GM23338 (cell line): ENCODE data around the gene MIA. TPM values are rescaled to one million over a fixed set of nuclear protein-coding genes. Genes with fewer than 3 reads are reported as not detected.

Experiments used
- ATAC-seq: fragments of 200-7000 bp; cut with Tn5 transposase; 3 replicates; pipeline ENCODE4 v1.9.1; 2020
- DNase-seq: peaks from one replicate; pipeline ENCODE4 v3.0.0-alpha.2; 2015; ENCODE audit warnings: low spot score
- H2AFZ ChIP-seq: fragments of 200-600 bp; sonication (generic); 2 replicates; pipeline ENCODE4 v1.8.0; 2016; ENCODE audit warnings: antibody characterized with exemption, mild to moderate bottlenecking, moderate library complexity
- H3F3A ChIP-seq: fragments of 200-600 bp; sonication (generic); replicated peaks from 2 replicates; pipeline ENCODE4 v1.8.0; 2017; ENCODE audit warnings: antibody characterized with exemption, mixed run types, low read depth
- H3K27ac ChIP-seq: fragments of 200-600 bp; sonication (generic); 2 replicates; pipeline ENCODE4 v1.6.1; 2016; ENCODE audit warnings: low read depth
- H3K27me3 ChIP-seq: fragments of 200-600 bp; sonication (generic); 2 replicates; pipeline ENCODE4 v1.8.0; 2016; ENCODE audit warnings: mild to moderate bottlenecking, mixed run types, moderate library complexity; ENCODE audit not compliant: insufficient read depth
- H3K36me3 ChIP-seq: fragments of 200-600 bp; sonication (generic); 2 replicates; pipeline ENCODE4 v1.8.0; 2016; ENCODE audit warnings: mild to moderate bottlenecking; ENCODE audit not compliant: insufficient read depth
- H3K4me1 ChIP-seq: fragments of 200-600 bp; sonication (generic); 2 replicates; pipeline ENCODE4 v1.8.0; 2016; ENCODE audit warnings: mild to moderate bottlenecking, moderate library complexity; ENCODE audit not compliant: insufficient read depth
- H3K4me2 ChIP-seq: fragments of 200-600 bp; sonication (generic); 2 replicates; pipeline ENCODE4 v1.7.1; 2017; ENCODE audit warnings: mixed run types
- H3K4me3 ChIP-seq: fragments of 200-600 bp; sonication (generic); 2 replicates; pipeline ENCODE4 v1.6.1; 2016; ENCODE audit warnings: mixed run types
- H3K79me2 ChIP-seq: fragments of 200-600 bp; sonication (generic); replicated peaks from 2 replicates; pipeline ENCODE4 v1.8.0; 2017; ENCODE audit warnings: mild to moderate bottlenecking; ENCODE audit not compliant: insufficient read depth
- H3K9me2 ChIP-seq: fragments of 200-600 bp; sonication (generic); 2 replicates; pipeline ENCODE4 v1.8.0; 2017; ENCODE audit not compliant: insufficient read depth
- H4K20me1 ChIP-seq: fragments of 200-600 bp; sonication (generic); replicated peaks from 2 replicates; pipeline ENCODE4 v1.8.0; 2017; ENCODE audit warnings: mild to moderate bottlenecking; ENCODE audit not compliant: insufficient read depth
- H3K27ac Mint-ChIP-seq: 2 replicates; pipeline ENCODE4 v1.8.0; 2020; ENCODE audit warnings: inconsistent platforms, mild to moderate bottlenecking, moderate library complexity, mixed read lengths
- H3K27me3 Mint-ChIP-seq: 3 replicates; pipeline ENCODE4 v1.8.0; 2022; ENCODE audit warnings: low read depth, mild to moderate bottlenecking, moderate library complexity, mixed read lengths, inconsistent platforms; ENCODE audit not compliant: insufficient read depth, poor library complexity
- H3K36me3 Mint-ChIP-seq: 3 replicates; pipeline ENCODE4 v1.8.0; 2021; ENCODE audit warnings: low read depth, mild to moderate bottlenecking, inconsistent platforms, moderate library complexity, mixed read lengths
- H3K4me1 Mint-ChIP-seq: 3 replicates; pipeline ENCODE4 v1.8.0; 2020; ENCODE audit warnings: mild to moderate bottlenecking, inconsistent platforms, mixed read lengths
- H3K4me3 Mint-ChIP-seq: 3 replicates; pipeline ENCODE4 v1.8.0; 2021; ENCODE audit warnings: moderate library complexity, mild to moderate bottlenecking, inconsistent platforms, mixed read lengths
- H3K9me3 Mint-ChIP-seq: 3 replicates; pipeline ENCODE4 v1.8.0; 2020; ENCODE audit warnings: moderate library complexity, mild to moderate bottlenecking, inconsistent platforms, mixed read lengths
- EZH2 ChIP-seq: fragments of 200-600 bp; sonication (generic); IDR thresholded peaks from one replicate; pipeline ENCODE4 v1.8.0; 2017; ENCODE audit warnings: antibody characterized with exemption, mild to moderate bottlenecking, low read depth; ENCODE audit not compliant: unreplicated experiment
- STAT1 ChIP-seq: IDR thresholded peaks from one replicate; pipeline ENCODE4 v1.6.1; 2016; ENCODE audit warnings: antibody characterized with exemption; ENCODE audit not compliant: unreplicated experiment
- polyA plus RNA-seq: library from polyadenylated mRNA; unstranded; fragments of >200 nt; fragmentation: Nextera tagmentation; extraction: Ambion mirVana; gene quantifications from 2 replicates; pipeline ENCODE4 v1.2.1, GENCODE V29; 2016
- total RNA-seq: library from RNA; depleted of rRNA; stranded (reverse); fragments of >200 nt; shearing (Covaris generic); gene quantifications from 2 replicates; pipeline ENCODE4 v1.2.3, GENCODE V29; 2014
- TF ChIP-seq, protein P1 (sequence below): IDR thresholded peaks from 2 replicates; pipeline ENCODE4 v1.6.1; 2016; ENCODE audit warnings: antibody characterized with exemption
- TF ChIP-seq, protein P2 (sequence below), 2 experiments: fragments of 200-600 bp in 1 of 2; sonication (generic) in 1 of 2; conservative IDR thresholded peaks; 2 replicates each; pipeline versions ENCODE4 v1.5.1 to v1.6.1; 2016 to 2017; ENCODE audit warnings: antibody characterized with exemption in 2 of 2, low read depth in 2 of 2, mild to moderate bottlenecking in 2 of 2, moderate library complexity in 1 of 2

Gene MIA
- total and polyA plus RNA-seq, 2 experiments from 2014 or later = not detected

DNA sequence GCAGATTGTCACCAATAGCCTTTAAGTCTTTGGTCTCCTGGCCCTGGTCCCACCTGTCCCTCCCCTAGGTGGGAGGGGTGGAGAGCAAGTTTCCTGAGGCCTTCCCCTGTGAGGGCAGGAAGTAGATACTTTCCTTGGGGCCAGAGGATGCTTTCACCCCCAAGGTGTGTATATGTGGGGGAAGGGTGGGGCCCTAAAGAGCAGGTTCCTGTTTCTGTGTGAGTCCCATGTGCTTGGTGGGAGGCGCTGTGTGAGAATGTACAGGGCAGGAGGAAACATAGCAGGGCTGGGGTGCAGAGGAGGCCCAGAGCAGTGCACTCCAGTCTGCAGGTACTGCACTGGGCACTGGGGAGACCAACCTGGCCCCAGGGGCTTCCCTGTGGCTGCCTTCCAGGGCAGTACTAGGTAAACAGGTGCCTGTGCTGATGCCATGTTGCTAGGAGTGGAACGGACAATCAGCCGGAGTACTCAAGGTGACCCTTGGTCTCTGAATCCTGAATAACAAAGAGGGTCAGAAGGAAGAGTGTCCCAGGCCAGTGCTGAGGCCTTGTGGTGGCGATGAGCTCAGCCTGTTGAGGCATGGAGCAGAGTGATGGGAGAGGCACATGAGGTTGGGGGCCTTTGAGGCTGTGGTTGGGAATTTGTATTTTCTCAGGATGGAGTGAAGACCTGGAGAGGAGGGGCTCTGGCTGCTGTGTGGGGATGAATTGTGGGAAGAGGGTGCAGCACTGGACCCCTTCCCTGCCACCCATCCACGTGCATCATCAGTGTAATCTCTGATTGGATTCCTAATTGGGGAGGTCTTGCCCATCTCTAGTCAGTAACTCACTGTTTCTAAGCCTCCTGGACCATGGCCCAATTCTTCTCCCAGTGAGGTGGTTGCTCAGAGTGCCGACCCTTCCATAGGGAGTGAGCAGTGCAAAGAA is 28.8 kb downstream of the MIA start:
- TF ChIP-seq, protein P1, sequence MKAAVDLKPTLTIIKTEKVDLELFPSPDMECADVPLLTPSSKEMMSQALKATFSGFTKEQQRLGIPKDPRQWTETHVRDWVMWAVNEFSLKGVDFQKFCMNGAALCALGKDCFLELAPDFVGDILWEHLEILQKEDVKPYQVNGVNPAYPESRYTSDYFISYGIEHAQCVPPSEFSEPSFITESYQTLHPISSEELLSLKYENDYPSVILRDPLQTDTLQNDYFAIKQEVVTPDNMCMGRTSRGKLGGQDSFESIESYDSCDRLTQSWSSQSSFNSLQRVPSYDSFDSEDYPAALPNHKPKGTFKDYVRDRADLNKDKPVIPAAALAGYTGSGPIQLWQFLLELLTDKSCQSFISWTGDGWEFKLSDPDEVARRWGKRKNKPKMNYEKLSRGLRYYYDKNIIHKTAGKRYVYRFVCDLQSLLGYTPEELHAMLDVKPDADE = no peak
- TF ChIP-seq EZH2 = no peak
- H3K4me2 ChIP-seq = peak overlapping the region; percentile 71

DNA sequence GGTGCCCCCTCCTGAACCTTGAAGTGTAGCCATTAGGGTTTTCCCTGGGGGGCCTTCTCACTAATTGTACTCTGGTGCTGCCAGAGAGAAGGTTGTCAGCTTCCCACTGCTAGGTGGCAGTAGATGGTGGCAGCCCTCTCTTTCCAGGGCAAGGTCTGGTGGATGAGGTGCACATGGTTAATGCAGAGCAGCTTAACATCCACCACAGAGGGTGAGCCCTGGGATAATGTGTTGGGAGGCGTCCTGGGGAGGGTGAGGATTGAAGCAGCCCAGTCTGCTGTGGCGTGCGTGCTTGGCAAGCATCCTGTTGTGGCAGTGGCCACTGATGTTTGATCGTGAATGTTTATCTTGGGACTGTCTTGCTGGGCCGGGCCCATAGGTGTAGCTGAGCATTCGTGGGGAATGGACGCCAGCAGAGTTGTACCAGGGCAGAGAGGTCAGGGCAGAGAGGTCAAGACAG is 29.5 kb downstream of the MIA start:
- H3K4me1 ChIP-seq = peaks cover 63% of the 10 kb centered on the region
- H3K27me3 ChIP-seq = no peaks in the 10 kb centered on the region
- Mint-ChIP-seq H3K36me3 (peaks cover 68% of the 10 kb centered on the region), H3K27me3 (peaks cover 46% of the 10 kb centered on the region), H3K27ac (peak overlapping the region; percentile 82; the same call in 1 of the 2 replicates), H3K4me1 (peaks cover 72% of the 10 kb centered on the region), H3K9me3 (no peaks in the 10 kb centered on the region), H3K4me3 (no peak overlapping the region; the same call in 2 of the 3 replicates)
- H3F3A ChIP-seq = peaks cover 43% of the 10 kb centered on the region
- H3K4me2 ChIP-seq = 0 out of 2 replicates have a peak overlapping the region, but pooled peaks have one; percentile 71
- H4K20me1 ChIP-seq = peaks cover 60% of the 10 kb centered on the region
- H3K27ac ChIP-seq = peak overlapping the region; percentile 90
- H3K79me2 ChIP-seq = peaks cover 77% of the 10 kb centered on the region
- no peak for ATAC-seq
- no peaks in the 10 kb centered on the region for H3K9me2 ChIP-seq
- H3K36me3 ChIP-seq = peaks cover 8% of the 10 kb centered on the region; the same call in 1 of the 2 replicates
- peak overlapping the region; percentile 17; the same call in 1 of the 2 replicates for H3K4me3 ChIP-seq
- H2AFZ ChIP-seq = no peak overlapping the region
- no peak for DNase-seq
- TF ChIP-seq STAT1 = no peak
- TF ChIP-seq, protein P2, sequence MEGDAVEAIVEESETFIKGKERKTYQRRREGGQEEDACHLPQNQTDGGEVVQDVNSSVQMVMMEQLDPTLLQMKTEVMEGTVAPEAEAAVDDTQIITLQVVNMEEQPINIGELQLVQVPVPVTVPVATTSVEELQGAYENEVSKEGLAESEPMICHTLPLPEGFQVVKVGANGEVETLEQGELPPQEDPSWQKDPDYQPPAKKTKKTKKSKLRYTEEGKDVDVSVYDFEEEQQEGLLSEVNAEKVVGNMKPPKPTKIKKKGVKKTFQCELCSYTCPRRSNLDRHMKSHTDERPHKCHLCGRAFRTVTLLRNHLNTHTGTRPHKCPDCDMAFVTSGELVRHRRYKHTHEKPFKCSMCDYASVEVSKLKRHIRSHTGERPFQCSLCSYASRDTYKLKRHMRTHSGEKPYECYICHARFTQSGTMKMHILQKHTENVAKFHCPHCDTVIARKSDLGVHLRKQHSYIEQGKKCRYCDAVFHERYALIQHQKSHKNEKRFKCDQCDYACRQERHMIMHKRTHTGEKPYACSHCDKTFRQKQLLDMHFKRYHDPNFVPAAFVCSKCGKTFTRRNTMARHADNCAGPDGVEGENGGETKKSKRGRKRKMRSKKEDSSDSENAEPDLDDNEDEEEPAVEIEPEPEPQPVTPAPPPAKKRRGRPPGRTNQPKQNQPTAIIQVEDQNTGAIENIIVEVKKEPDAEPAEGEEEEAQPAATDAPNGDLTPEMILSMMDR (conservative IDR thresholded peaks at IDR 0.05; ENCODE audit: low read depth in 2 of 2) = peak in 1 of 2 experiments; percentile 28; a peak in 1 of 4 replicates

More for the DNA sequence above, 28.8 kb downstream of the MIA start:
- Mint-ChIP-seq H3K4me1 (peaks cover 69% of the 10 kb centered on the region), H3K4me3 (peak overlapping the region; percentile 39; the same call in 2 of the 3 replicates), H3K36me3 (peaks cover 67% of the 10 kb centered on the region), H3K27me3 (peaks cover 48% of the 10 kb centered on the region), H3K9me3 (no peaks in the 10 kb centered on the region), H3K27ac (peak overlapping the region; percentile 88)
- H3K79me2 ChIP-seq = peaks cover 80% of the 10 kb centered on the region
- H3K36me3 ChIP-seq = peaks cover 8% of the 10 kb centered on the region; the same call in 1 of the 2 replicates
- peaks cover 38% of the 10 kb centered on the region for H3F3A ChIP-seq
- H3K9me2 ChIP-seq = no peaks in the 10 kb centered on the region
- H4K20me1 ChIP-seq = peaks cover 62% of the 10 kb centered on the region
- H3K4me3 ChIP-seq = peak overlapping the region; percentile 35
- ATAC-seq = no peak
- no peak overlapping the region for H2AFZ ChIP-seq
- peak; percentile 56 for DNase-seq
- H3K27me3 ChIP-seq = no peaks in the 10 kb centered on the region
- peaks cover 63% of the 10 kb centered on the region for H3K4me1 ChIP-seq
- H3K27ac ChIP-seq = peak overlapping the region; percentile 90
